Tibial artery (tissue), 4 donors: ENCODE measurements around the gene TAB2.

Source experiments
- DNase-seq, 2 donors: peaks; one replicate each; pipeline ENCODE4 v3.0.0-alpha.2; 2019
- H3K27ac ChIP-seq, 2 donors: fragments of 200-600 bp; sonication (generic) in 1 of 2; 1 replicate in 1 of 2; 2 replicates in 1 of 2; pipeline ENCODE4 v1.5.1; 2018 to 2019; ENCODE audit warnings: mild to moderate bottlenecking in 1 of 2
- H3K27me3 ChIP-seq, 2 donors: fragments of 200-600 bp; sonication (generic) in 1 of 2; one replicate each; pipeline versions ENCODE4 v1.5.1 to v1.6.0; 2016 to 2019
- H3K36me3 ChIP-seq, 3 donors: fragments of 200-600 bp; sonication (generic) in 2 of 3; one replicate each; pipeline ENCODE4 v1.5.1; 2016 to 2019; ENCODE audit warnings: mild to moderate bottlenecking in 2 of 3
- H3K4me1 ChIP-seq, 4 donors: fragments of 200-600 bp; sonication (generic) in 2 of 4; 1 replicate in 3 of 4; 2 replicates in 1 of 4; pipeline ENCODE4 v1.5.1; 2016 to 2019
- H3K4me3 ChIP-seq, 2 donors: fragments of 200-600 bp; sonication (generic) in 1 of 2; 1 replicate in 1 of 2; 2 replicates in 1 of 2; pipeline ENCODE4 v1.5.1; 2018 to 2019; ENCODE audit warnings: mild to moderate bottlenecking in 2 of 2
- H3K9me3 ChIP-seq, 3 donors: fragments of 200-600 bp; sonication (generic) in 1 of 3; one replicate each; pipeline ENCODE4 v1.5.1; 2016 to 2019
- intact Hi-C: fragments of 100-400 bp; cut with DNase I; formaldehyde crosslinking; loops from one replicate; pipeline ENCODE4 v1.15.0; 2023; ENCODE audit warnings: low total_unique reads
- TF ChIP-seq, protein P1 (sequence below), 2 experiments: fragments of 200-600 bp in 1 of 2; fragments of 450-650 bp in 1 of 2; IDR thresholded peaks; one replicate each; pipeline ENCODE4 v1.5.1; 2017 to 2019; ENCODE audit warnings: antibody characterized with exemption in 2 of 2, mild to moderate bottlenecking in 1 of 2, moderate library complexity in 1 of 2

The TAB2 gene

DNA sequence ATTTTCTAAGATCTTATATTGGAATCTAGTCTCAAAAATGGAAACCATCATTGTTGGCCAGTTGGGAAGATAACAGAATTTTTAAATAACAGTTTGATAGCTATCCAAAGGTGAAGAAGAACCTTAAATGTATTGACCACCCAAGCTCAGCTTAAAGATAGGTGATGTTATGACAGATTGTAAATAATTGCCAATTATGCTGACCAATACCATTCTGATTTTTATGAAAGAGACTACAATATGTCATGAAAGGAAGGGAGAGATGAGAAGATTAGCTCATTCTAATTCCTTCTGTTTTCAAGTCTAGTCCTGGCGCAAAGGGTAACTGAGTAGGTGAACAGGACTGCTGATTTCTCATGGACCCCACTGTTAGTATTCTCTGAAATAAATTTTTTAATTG is 5.7 kb upstream of the TAB2 start:
- TF ChIP-seq, protein P1, sequence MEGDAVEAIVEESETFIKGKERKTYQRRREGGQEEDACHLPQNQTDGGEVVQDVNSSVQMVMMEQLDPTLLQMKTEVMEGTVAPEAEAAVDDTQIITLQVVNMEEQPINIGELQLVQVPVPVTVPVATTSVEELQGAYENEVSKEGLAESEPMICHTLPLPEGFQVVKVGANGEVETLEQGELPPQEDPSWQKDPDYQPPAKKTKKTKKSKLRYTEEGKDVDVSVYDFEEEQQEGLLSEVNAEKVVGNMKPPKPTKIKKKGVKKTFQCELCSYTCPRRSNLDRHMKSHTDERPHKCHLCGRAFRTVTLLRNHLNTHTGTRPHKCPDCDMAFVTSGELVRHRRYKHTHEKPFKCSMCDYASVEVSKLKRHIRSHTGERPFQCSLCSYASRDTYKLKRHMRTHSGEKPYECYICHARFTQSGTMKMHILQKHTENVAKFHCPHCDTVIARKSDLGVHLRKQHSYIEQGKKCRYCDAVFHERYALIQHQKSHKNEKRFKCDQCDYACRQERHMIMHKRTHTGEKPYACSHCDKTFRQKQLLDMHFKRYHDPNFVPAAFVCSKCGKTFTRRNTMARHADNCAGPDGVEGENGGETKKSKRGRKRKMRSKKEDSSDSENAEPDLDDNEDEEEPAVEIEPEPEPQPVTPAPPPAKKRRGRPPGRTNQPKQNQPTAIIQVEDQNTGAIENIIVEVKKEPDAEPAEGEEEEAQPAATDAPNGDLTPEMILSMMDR (IDR thresholded peaks at IDR 0.05), result no peak
- intact Hi-C loops, result no loop called here

DNA sequence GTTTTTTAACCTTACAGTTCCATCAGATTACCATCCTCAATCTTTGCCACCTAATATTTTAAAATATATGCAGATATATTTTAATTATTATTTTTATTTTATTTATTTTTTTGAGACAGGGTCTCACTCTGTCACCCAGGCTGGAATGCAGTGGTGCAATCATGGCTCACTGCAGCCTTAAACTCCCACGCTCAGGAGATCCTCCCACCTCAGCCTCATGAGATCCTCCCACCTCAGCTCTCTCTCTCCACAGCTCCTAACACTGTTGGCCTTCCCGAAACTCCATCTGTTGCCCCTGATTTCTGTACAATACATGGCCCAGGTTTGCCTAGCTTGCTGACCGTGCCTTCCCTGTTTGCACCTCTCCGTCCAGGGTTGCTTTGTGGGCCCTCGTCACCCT is 4.4 kb upstream of the TAB2 start:
- intact Hi-C loops, result no loop called here
- Histone ChIP-seq H3K4me3 (no peak overlapping the region), H3K27me3 (peaks cover 0 to 4% of the 10 kb centered on the region in 2 donors), H3K9me3 (no peaks in the 10 kb centered on the region), H3K36me3 (no peaks in the 10 kb centered on the region), H3K4me1 (no peaks in the 10 kb centered on the region), H3K27ac (no peak overlapping the region)
- TF ChIP-seq, protein P1 (IDR thresholded peaks at IDR 0.05), result no peak
- no peak for DNase-seq

More for the DNA sequence above, 5.7 kb upstream of the TAB2 start:
- H3K4me3 ChIP-seq, result no peak overlapping the region
- no peaks in the 10 kb centered on the region for H3K9me3 ChIP-seq
- no peak for DNase-seq
- H3K4me1 ChIP-seq, result no peaks in the 10 kb centered on the region
- H3K27ac ChIP-seq, result no peak overlapping the region
- H3K27me3 ChIP-seq, result peaks cover 0 to 4% of the 10 kb centered on the region in 2 donors
- H3K36me3 ChIP-seq, result no peaks in the 10 kb centered on the region

DNA sequence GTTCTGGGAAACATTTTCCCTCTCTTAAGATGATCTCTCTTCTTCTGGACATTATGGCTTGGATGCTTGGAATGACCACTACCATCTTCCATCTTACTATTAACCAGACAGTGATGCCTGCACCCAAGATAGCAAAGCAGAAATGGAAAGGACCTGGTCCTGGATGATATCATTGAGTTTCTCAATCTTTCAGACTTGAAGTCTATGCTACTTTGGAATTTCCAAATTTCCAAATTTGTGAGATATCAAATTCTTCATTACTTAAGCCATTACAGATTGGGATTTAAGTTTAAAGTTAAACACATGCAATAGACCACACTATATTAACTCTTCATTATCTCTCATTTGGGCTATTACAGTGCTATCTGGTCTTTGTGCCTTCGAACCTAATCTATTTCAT is 3.7 kb upstream of the TAB2 start:
- Histone ChIP-seq H3K9me3 (no peaks in the 10 kb centered on the region), H3K4me1 (no peaks in the 10 kb centered on the region), H3K4me3 (no peak overlapping the region), H3K27me3 (peaks cover 0 to 4% of the 10 kb centered on the region in 2 donors), H3K36me3 (no peaks in the 10 kb centered on the region), H3K27ac (no peak overlapping the region)
- TF ChIP-seq, protein P1 (IDR thresholded peaks at IDR 0.05), result no peak
- intact Hi-C loops, result no loop called here
- no peak for DNase-seq

DNA sequence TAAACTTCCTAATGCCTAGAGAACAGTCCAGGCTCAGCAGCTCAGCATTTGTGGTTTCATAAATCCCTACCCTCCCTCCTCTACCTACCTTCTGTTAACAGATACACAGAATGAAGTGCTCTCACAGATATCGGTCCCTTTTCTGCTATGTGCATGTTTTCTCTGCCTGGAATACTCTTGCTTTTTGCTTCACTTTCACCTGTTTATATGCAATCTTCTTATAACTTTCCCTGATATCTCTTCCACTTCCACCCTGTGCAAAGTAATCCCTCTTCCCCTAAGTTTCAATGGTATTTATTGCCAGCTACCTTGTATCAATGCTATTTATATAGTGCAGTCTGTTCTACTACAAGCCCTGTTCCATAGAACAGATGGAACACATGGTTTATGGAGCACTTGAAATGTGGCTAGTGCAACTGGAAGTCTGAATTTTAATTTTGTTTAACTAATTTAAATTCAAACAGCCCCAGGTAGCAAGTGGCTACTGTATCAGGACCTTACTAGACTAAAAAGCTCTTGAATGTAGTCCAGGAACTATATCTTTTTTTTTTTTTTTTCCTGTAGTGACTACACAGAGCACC is 3.1 kb upstream of the TAB2 start:
- no peak for DNase-seq
- TF ChIP-seq, protein P1 (IDR thresholded peaks at IDR 0.05), result no peak
- H3K4me3 ChIP-seq, result no peak overlapping the region
- H3K36me3 ChIP-seq, result no peaks in the 10 kb centered on the region
- intact Hi-C loops, result no loop called here
- H3K27ac ChIP-seq, result no peak overlapping the region
- H3K9me3 ChIP-seq, result no peaks in the 10 kb centered on the region
- H3K4me1 ChIP-seq, result peaks cover 0 to 3% (median 2%) of the 10 kb centered on the region in 4 donors
- H3K27me3 ChIP-seq, result peaks cover 0 to 4% of the 10 kb centered on the region in 2 donors

DNA sequence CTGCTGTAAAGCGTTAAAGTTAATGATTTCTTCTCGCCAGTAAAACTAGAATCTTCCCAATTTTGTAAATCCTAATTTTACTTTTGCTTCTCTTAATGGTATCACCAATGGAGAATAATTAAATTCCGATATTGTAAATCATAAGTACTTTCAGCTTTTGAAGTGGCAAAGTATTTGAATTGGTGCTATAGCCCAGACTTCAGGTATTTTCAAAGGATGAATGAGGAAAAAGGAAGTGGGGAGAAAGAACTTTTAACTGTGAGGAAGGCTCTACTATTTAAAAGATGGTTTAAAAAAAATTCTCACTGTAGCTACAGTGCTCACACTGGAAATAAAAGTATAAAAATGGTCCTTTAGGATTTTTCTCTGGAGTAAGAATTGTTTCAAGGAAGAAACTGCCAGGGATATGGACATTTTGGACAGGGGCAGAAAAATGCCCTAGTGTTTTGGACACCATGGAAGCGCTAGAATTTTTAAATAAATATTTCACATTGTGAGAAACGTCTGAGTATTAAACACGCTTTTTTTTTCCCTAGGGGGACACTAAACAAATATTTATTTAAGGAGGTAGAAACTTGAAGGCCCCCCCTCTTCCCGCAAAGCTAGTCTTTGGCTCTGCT is 1.3 kb upstream of the TAB2 start:
- H3K4me1 ChIP-seq, result peaks cover 0 to 21% (median 13%) of the 10 kb centered on the region in 4 donors
- DNase-seq, result no peak
- intact Hi-C loops, result no loop called here
- H3K4me3 ChIP-seq, result peak overlapping the region; percentile 72 to 97
- peaks cover 0 to 4% of the 10 kb centered on the region in 2 donors for H3K27me3 ChIP-seq
- H3K9me3 ChIP-seq, result no peaks in the 10 kb centered on the region
- TF ChIP-seq, protein P1 (IDR thresholded peaks at IDR 0.05), result no peak
- peak overlapping the region; percentile 97 to 98 for H3K27ac ChIP-seq
- no peaks in the 10 kb centered on the region for H3K36me3 ChIP-seq
